ENCODE data around the gene MMP2. TPM values are rescaled to one million over a fixed set of nuclear protein-coding genes. Genes with fewer than 3 reads are reported as not detected.

MMP2 gene
- total and polyA plus RNA-seq, 2 of the 13 experiments (the other 11 are each of a cell fraction or from before 2014, with no cell fraction given): 0.31 to 1.3 TPM

GRCh38 chr16:55508941-55509931, 30.2 kb downstream of the MMP2 start, which contains the start of gene LPCAT2 (continued):
- TF ChIP-seq, protein P1, sequence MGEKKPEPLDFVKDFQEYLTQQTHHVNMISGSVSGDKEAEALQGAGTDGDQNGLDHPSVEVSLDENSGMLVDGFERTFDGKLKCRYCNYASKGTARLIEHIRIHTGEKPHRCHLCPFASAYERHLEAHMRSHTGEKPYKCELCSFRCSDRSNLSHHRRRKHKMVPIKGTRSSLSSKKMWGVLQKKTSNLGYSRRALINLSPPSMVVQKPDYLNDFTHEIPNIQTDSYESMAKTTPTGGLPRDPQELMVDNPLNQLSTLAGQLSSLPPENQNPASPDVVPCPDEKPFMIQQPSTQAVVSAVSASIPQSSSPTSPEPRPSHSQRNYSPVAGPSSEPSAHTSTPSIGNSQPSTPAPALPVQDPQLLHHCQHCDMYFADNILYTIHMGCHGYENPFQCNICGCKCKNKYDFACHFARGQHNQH (CRISPR knock-in tag; IDR thresholded peaks at IDR 0.05): peak; percentile 40; the same call in 1 of the 2 replicates
- no peak for TF ChIP-seq MATR3 (CRISPR knock-in tag; IDR thresholded peaks at IDR 0.05)
- TF ChIP-seq SP140L (CRISPR knock-in tag; IDR thresholded peaks at IDR 0.05; ENCODE audit: borderline replicate concordance): no peak
- no peak for TF ChIP-seq BRCA1 (CRISPR knock-in tag; IDR thresholded peaks at IDR 0.05)
- TF ChIP-seq ZKSCAN5 (CRISPR knock-in tag; IDR thresholded peaks at IDR 0.05): no peak
- TF ChIP-seq ZNF749 (CRISPR knock-in tag; IDR thresholded peaks at IDR 0.05; ENCODE audit: borderline replicate concordance): no peak
- 0 out of 2 replicates have a peak, but pooled peaks have one; percentile 46 for TF ChIP-seq ZNF44 (CRISPR knock-in tag; IDR thresholded peaks at IDR 0.05)
- TF ChIP-seq, protein P2, sequence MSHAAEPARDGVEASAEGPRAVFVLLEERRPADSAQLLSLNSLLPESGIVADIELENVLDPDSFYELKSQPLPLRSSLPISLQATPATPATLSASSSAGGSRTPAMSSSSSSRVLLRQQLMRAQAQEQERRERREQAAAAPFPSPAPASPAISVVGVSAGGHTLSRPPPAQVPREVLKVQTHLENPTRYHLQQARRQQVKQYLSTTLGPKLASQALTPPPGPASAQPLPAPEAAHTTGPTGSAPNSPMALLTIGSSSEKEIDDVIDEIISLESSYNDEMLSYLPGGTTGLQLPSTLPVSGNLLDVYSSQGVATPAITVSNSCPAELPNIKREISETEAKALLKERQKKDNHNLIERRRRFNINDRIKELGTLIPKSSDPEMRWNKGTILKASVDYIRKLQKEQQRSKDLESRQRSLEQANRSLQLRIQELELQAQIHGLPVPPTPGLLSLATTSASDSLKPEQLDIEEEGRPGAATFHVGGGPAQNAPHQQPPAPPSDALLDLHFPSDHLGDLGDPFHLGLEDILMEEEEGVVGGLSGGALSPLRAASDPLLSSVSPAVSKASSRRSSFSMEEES (CRISPR knock-in tag; IDR thresholded peaks at IDR 0.05): no peak
- TF ChIP-seq ZNF34 (CRISPR knock-in tag; IDR thresholded peaks at IDR 0.05; ENCODE audit: borderline replicate concordance): no peak
- no peak for TF ChIP-seq ZNF12 (CRISPR knock-in tag; IDR thresholded peaks at IDR 0.05)
- TF ChIP-seq ZNF10 (CRISPR knock-in tag; IDR thresholded peaks at IDR 0.05; ENCODE audit: borderline replicate concordance, low read depth): no peak
- peak; percentile 96 for TF ChIP-seq HNRNPLL (IDR thresholded peaks at IDR 0.05; ENCODE audit: low read depth, low read length, poor library complexity, severe bottlenecking)
- no peak for TF ChIP-seq GTF2F1 (IDR thresholded peaks at IDR 0.05; ENCODE audit: low read length)
- TF ChIP-seq ZZZ3 (CRISPR knock-in tag; IDR thresholded peaks at IDR 0.05; ENCODE audit: borderline replicate concordance): no peak
- TF ChIP-seq ARNT2 (CRISPR knock-in tag; IDR thresholded peaks at IDR 0.05; ENCODE audit: low read depth): no peak
- TF ChIP-seq ZNF816 (CRISPR knock-in tag; IDR thresholded peaks at IDR 0.05; ENCODE audit: borderline replicate concordance): no peak
- no peak for TF ChIP-seq PLRG1 (conservative IDR thresholded peaks at IDR 0.05)
- no peak for TF ChIP-seq ZNF879 (CRISPR knock-in tag; IDR thresholded peaks at IDR 0.05)
- no peak for TF ChIP-seq TCF7 (IDR thresholded peaks at IDR 0.05; ENCODE audit: low read depth)
- TF ChIP-seq ZNF207 (IDR thresholded peaks at IDR 0.05; ENCODE audit: borderline replicate concordance): no peak
- TF ChIP-seq, protein P3, sequence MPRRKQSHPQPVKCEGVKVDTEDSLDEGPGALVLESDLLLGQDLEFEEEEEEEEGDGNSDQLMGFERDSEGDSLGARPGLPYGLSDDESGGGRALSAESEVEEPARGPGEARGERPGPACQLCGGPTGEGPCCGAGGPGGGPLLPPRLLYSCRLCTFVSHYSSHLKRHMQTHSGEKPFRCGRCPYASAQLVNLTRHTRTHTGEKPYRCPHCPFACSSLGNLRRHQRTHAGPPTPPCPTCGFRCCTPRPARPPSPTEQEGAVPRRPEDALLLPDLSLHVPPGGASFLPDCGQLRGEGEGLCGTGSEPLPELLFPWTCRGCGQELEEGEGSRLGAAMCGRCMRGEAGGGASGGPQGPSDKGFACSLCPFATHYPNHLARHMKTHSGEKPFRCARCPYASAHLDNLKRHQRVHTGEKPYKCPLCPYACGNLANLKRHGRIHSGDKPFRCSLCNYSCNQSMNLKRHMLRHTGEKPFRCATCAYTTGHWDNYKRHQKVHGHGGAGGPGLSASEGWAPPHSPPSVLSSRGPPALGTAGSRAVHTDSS (CRISPR knock-in tag; conservative IDR thresholded peaks at IDR 0.05): no peak
- 0 out of 2 replicates have a peak, but pooled peaks have one; percentile 67 for TF ChIP-seq ZNF232 (CRISPR knock-in tag; IDR thresholded peaks at IDR 0.05; ENCODE audit: borderline replicate concordance)
- no peak for TF ChIP-seq ZNF790 (CRISPR knock-in tag; IDR thresholded peaks at IDR 0.05; ENCODE audit: borderline replicate concordance)
- TF ChIP-seq SCMH1 (CRISPR knock-in tag; IDR thresholded peaks at IDR 0.05; ENCODE audit: borderline replicate concordance): no peak
- TF ChIP-seq HHEX (CRISPR knock-in tag; IDR thresholded peaks at IDR 0.05): no peak
- TF ChIP-seq ZNF614 (CRISPR knock-in tag; IDR thresholded peaks at IDR 0.05; ENCODE audit: borderline replicate concordance): 0 out of 2 replicates have a peak, but pooled peaks have one; percentile 31
- no peak for TF ChIP-seq MLLT10 (CRISPR knock-in tag; IDR thresholded peaks at IDR 0.05)
- no peak for TF ChIP-seq SP5 (CRISPR knock-in tag; IDR thresholded peaks at IDR 0.05; ENCODE audit: borderline replicate concordance, low read depth)

All from HepG2 (cell line).